ENCODE measurements around the gene SSC5D. TPM values are rescaled to one million over a fixed set of nuclear protein-coding genes. Genes with fewer than 3 reads are reported as not detected.
A peak's percentile ranks its signal among the peaks of the same experiment; 100 is the strongest.

Gene SSC5D
- total RNA-seq, 1 experiment from 2014 or later: 2.2 TPM

- no peak for DNase-seq (ENCODE audit: low read depth)
These were observed 48.9 kb downstream of the SSC5D start, which contains the start of gene SBK2 for GRCh38 chr19:55536951-55537740. TSS of gene SBK2 (minus strand) at chr19:55537133. CDS start at chr19:55536294, 839 bp downstream.

- DNase-seq (ENCODE audit: low read depth): no peak
These were observed 49.5 kb downstream of the SSC5D start for GRCh38 chr19:55537741-55538111.

- DNase-seq (ENCODE audit: low read depth): no peak
These were observed 49.9 kb downstream of the SSC5D start for GRCh38 chr19:55538132-55538531.

GRCh38 chr19:55539090-55539984 is 51.1 kb downstream of the SSC5D start:
- DNase-seq (ENCODE audit: low read depth): no peak

- no peak for DNase-seq (ENCODE audit: low read depth)
These were observed 52.4 kb downstream of the SSC5D start for GRCh38 chr19:55540619-55541018.

- no peak for DNase-seq (ENCODE audit: low read depth)
These were observed 52.9 kb downstream of the SSC5D start for GRCh38 chr19:55541091-55541490.

GRCh38 chr19:55542292-55542855 is 54.1 kb downstream of the SSC5D start:
- no peak for DNase-seq (ENCODE audit: low read depth)

GRCh38 chr19:55543567-55543966 is 55.3 kb downstream of the SSC5D start:
- DNase-seq (ENCODE audit: low read depth): no peak

GRCh38 chr19:55544014-55544413 is 55.8 kb downstream of the SSC5D start:
- no peak for DNase-seq (ENCODE audit: low read depth)

- DNase-seq (ENCODE audit: low read depth): no peak
These were observed 56.7 kb downstream of the SSC5D start for GRCh38 chr19:55544776-55545439.

- DNase-seq (ENCODE audit: low read depth): no peak
These were observed 57.2 kb downstream of the SSC5D start, which contains the start of gene SBK3 for GRCh38 chr19:55545443-55545842. TSS of gene SBK3 (minus strand) at chr19:55545543. CDS start at chr19:55545543, 0 bp downstream.

GRCh38 chr19:55546011-55546410 is 57.8 kb downstream of the SSC5D start:
- no peak for DNase-seq (ENCODE audit: low read depth)

- peak; percentile 90 for DNase-seq (ENCODE audit: low read depth)
These were observed 58.8 kb downstream of the SSC5D start for GRCh38 chr19:55546822-55547614.

- DNase-seq (ENCODE audit: low read depth): peak; percentile 76
These were observed 61.5 kb downstream of the SSC5D start for GRCh38 chr19:55549500-55550320.

GRCh38 chr19:55550321-55550650 is 62.0 kb downstream of the SSC5D start:
- DNase-seq (ENCODE audit: low read depth): no peak

- DNase-seq (ENCODE audit: low read depth): no peak
These were observed 64.0 kb downstream of the SSC5D start for GRCh38 chr19:55552206-55552605.

- peak; percentile 51 for DNase-seq (ENCODE audit: low read depth)
These were observed 64.4 kb downstream of the SSC5D start for GRCh38 chr19:55552620-55553019.

- DNase-seq (ENCODE audit: low read depth): no peak
These were observed 65.3 kb downstream of the SSC5D start for GRCh38 chr19:55553217-55554182.

- no peak for DNase-seq (ENCODE audit: low read depth)
These were observed 66.1 kb downstream of the SSC5D start for GRCh38 chr19:55554302-55554701.
